ENCODE results near the gene HOXA6.

HOXA6 gene

DNA sequence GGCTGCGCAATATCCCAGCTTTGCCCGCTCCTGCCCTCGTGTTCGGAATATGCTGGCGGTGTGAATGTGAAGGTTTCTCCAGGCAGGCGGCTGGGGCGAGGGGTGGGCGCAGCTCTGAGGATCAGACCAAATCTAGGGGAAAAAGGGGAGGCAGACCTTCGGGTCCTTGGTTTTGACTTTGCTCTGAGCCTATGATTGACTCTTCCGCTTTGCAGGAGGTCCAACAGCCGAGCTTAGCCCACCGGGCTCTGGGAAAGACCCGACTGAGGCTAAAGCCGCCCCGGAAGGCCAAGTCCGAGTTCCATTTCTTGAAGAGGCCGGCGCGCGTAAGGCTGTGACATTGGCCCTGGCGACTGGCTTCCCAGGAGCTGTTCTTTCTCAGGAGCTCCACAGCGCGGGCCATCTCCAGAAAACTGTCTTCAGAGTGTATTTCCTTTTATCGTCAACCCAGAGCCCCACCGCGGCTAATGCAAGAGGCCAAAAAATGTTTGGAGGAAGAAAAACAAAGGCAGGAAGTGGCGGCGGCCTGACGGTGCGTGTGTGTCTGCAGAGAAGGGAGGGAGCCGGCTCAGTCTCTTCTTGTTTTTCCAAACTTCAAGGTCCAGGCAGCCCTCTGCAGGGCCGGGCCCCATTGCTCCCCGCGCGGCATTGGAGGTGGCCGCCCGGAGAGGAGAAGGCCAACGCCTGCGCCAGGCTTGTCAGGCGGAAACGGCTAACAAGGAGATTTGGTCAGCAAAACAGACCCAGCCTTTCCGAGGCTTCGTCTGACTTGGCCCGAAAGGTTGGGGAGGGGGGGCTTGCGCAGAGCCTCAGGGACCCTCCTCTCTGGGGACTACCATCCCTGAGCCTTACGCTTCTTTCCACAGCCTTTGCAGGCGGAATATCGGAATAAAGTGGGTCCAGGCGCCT is 41.1 kb upstream of the HOXA6 start:
- Histone ChIP-seq H3K9me3 (no peaks in the 10 kb centered on the region), H3K4me3 (ENCODE audit: low read depth in 1 of 2, low read length in 1 of 2) (peak overlapping the region; percentile 1 to 50), H3K4me1 (ENCODE audit: control insufficient read depth in 1 of 2, insufficient read depth in 1 of 2, low read depth in 1 of 2, low read length in 1 of 2) (peaks cover 58 to 66% of the 10 kb centered on the region in 2 experiments), H3K36me3 (no peaks in the 10 kb centered on the region), H3K27me3 (peaks cover 100% of the 10 kb centered on the region), H3K27ac (no peak overlapping the region)
- TF ChIP-seq, protein P1, sequence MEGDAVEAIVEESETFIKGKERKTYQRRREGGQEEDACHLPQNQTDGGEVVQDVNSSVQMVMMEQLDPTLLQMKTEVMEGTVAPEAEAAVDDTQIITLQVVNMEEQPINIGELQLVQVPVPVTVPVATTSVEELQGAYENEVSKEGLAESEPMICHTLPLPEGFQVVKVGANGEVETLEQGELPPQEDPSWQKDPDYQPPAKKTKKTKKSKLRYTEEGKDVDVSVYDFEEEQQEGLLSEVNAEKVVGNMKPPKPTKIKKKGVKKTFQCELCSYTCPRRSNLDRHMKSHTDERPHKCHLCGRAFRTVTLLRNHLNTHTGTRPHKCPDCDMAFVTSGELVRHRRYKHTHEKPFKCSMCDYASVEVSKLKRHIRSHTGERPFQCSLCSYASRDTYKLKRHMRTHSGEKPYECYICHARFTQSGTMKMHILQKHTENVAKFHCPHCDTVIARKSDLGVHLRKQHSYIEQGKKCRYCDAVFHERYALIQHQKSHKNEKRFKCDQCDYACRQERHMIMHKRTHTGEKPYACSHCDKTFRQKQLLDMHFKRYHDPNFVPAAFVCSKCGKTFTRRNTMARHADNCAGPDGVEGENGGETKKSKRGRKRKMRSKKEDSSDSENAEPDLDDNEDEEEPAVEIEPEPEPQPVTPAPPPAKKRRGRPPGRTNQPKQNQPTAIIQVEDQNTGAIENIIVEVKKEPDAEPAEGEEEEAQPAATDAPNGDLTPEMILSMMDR (IDR thresholded peaks at IDR 0.05): no peak

DNA sequence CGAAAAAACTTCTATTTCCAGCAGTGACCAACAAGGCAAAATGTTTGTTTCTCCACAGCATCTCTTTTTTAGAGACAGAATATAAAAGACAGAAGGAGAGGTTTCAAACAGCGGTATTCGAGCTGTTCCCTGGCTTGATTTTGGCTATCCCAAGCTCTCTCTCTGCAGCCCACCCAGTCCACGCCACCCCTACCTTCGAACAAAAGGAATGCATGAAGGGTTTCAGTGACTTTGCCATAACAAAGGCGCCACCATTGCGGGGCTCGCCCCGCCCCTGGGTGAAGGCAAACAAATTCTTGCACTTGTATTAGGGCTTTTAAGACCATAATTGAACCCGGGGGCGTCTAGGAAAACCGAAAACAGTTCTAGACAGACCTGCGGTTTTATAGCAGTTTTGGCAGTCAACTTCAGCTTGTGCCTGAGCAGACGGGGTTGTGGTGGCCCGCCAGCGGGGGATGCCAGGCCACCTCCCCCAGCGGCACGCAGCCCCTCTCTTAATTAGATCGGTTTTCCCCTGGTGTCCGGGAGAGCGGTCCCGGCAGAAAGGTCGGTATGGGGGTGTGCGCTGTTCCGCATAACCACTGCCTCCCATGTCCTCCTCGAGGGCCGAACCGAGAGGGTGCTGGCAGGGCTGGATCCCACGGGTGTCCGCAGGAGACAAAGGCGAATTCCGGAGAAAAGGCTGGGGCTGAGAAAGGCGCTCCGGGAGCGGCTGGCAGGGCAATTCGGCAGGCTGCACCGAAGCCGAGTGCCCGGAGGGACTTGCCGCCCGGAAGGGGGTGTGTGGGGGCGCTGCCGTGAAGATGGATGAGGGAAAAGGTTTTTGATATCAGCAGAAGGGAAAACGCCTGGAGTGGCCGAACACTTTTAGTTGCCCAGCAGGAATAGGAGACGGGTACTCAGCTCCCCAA is 40.2 kb upstream of the HOXA6 start:
- H3K36me3 ChIP-seq: no peaks in the 10 kb centered on the region
- TF ChIP-seq, protein P1 (IDR thresholded peaks at IDR 0.05): no peak
- no peak overlapping the region for H3K27ac ChIP-seq
- H3K27me3 ChIP-seq: peaks cover 100% of the 10 kb centered on the region
- peaks cover 51 to 63% of the 10 kb centered on the region in 2 experiments for H3K4me1 ChIP-seq (ENCODE audit: control insufficient read depth in 1 of 2, insufficient read depth in 1 of 2, low read depth in 1 of 2, low read length in 1 of 2)
- H3K9me3 ChIP-seq: no peaks in the 10 kb centered on the region
- peak overlapping the region in 1 of 2 experiments; percentile 50 for H3K4me3 ChIP-seq (ENCODE audit: low read depth in 1 of 2, low read length in 1 of 2)

DNA sequence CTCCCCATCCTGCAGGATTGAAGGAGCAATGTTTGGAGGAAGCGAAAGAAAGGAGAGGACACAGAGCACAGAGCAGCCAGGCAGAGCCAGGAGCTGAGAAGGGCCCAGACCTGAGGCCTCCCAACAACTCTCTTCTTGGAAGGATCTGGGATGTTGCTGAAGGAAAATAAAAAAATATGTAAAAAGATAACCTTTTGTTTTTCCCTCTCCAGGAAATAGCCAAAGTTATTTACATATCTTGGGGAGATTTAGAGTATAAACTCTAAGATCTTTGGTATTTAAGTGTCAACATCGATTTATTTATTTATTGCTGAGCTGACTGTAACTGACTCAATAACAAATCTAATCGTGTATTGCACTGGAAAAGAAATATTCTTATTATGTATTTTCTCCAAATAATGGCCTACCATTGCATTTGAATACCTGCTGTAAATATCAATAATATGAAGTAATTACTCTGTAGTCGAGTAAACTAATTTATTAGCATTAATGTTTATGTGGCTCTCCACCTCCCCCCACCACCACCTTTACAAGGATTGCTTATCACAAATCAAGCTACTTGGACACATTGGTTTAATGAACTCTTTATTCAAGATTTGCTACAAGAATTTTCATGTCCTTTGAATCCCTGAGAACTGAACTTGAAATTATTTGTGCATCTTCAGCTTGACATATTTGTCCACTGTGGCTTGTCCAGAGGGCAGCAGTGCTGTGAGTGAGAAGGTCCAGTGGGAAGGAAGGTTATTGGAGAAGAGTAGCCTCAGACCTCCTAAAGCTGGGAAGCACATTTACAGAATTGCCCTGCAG is 39.3 kb upstream of the HOXA6 start:
- Histone ChIP-seq H3K4me1 (ENCODE audit: control insufficient read depth in 1 of 2, insufficient read depth in 1 of 2, low read depth in 1 of 2, low read length in 1 of 2) (peaks cover 43 to 54% of the 10 kb centered on the region in 2 experiments), H3K9me3 (no peaks in the 10 kb centered on the region), H3K4me3 (ENCODE audit: low read depth in 1 of 2, low read length in 1 of 2) (no peak overlapping the region), H3K36me3 (no peaks in the 10 kb centered on the region), H3K27ac (no peak overlapping the region), H3K27me3 (peaks cover 100% of the 10 kb centered on the region)
- TF ChIP-seq, protein P1 (IDR thresholded peaks at IDR 0.05): no peak

DNA sequence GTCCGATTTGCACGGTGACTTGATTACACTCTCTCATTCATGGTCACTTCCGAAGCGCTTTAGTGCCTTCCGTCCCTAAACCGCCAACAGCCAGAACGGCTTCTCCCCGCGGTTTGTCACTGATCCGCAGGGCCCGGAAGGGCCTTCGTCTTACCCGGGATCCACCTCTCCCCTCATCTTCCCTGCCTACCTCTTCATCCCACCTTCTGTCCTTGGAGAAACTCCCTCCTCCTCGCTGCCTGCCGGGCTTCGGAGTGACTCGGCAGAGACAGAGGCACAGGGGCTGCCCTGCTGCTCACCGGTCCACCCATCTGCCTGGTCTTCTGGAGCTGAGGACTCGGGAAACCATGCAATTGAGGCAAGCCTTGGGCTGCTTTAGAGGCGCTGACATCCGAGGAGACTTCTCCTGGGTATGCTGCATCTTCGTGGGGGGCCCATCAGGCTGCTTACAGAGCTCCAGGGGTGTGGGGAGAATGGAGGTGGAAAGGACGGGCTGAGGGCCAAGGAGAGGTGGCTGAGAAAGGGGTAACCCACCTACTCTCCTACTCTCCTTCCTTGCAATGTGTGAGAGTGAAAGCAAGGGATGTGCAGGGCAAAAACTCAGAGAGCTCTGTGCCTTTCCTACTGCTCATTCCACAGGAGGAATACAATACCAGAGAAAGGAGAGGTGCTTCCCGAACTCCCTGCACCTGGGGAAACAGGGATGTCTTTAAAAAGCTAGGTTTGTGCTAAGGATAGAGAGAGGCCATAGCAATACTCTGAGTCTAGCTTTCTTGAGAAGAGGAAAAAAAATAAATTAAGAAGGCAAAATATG is 38.5 kb upstream of the HOXA6 start:
- TF ChIP-seq, protein P1 (IDR thresholded peaks at IDR 0.05): no peak
- Histone ChIP-seq H3K36me3 (no peaks in the 10 kb centered on the region), H3K27ac (no peak overlapping the region), H3K9me3 (no peaks in the 10 kb centered on the region), H3K4me1 (ENCODE audit: control insufficient read depth in 1 of 2, insufficient read depth in 1 of 2, low read depth in 1 of 2, low read length in 1 of 2) (peaks cover 41 to 50% of the 10 kb centered on the region in 2 experiments), H3K4me3 (ENCODE audit: low read depth in 1 of 2, low read length in 1 of 2) (no peak overlapping the region), H3K27me3 (peaks cover 100% of the 10 kb centered on the region)
